NCI-H146 (cell line): ENCODE results near the gene MRM3.
"Not testable (repeated sequence)": the region's sequence is repeated elsewhere in the genome, so short reads cannot be mapped to it uniquely, and the experiment has no call there.

Experiments used
- DNase-seq: peaks from one replicate; lab custom pipeline; 2025; lab: John Stamatoyannopoulos, UW

MRM3 gene

GRCh38 chr17:797236-797840, 15.2 kb downstream of the MRM3 start:
- DNase-seq = no peak

GRCh38 chr17:798246-798645, 16.1 kb downstream of the MRM3 start:
- DNase-seq = no peak

GRCh38 chr17:799261-799660, 17.1 kb downstream of the MRM3 start:
- DNase-seq = no peak

- no peak for DNase-seq
These were observed 18.5 kb downstream of the MRM3 start for GRCh38 chr17:800446-801242.

GRCh38 chr17:801660-802059, 19.5 kb downstream of the MRM3 start:
- DNase-seq = no peak

- DNase-seq = no peak
These were observed 20.3 kb downstream of the MRM3 start for GRCh38 chr17:802481-802880.

- DNase-seq = no peak
These were observed 21.0 kb downstream of the MRM3 start for GRCh38 chr17:802901-803881.

GRCh38 chr17:804541-805435, 22.6 kb downstream of the MRM3 start:
- DNase-seq = peak; percentile 82

GRCh38 chr17:805886-806285, 23.7 kb downstream of the MRM3 start:
- not testable (repeated sequence) for DNase-seq

- no peak for DNase-seq
These were observed 24.2 kb downstream of the MRM3 start for GRCh38 chr17:806346-806745.

GRCh38 chr17:806781-807522, 24.8 kb downstream of the MRM3 start:
- no peak for DNase-seq

GRCh38 chr17:807523-808294, 25.6 kb downstream of the MRM3 start:
- DNase-seq = no peak

- DNase-seq = no peak
These were observed 29.1 kb downstream of the MRM3 start for GRCh38 chr17:811051-811784.

- no peak for DNase-seq
These were observed 30.6 kb downstream of the MRM3 start for GRCh38 chr17:812638-813204.

- DNase-seq = no peak
These were observed 32.2 kb downstream of the MRM3 start for GRCh38 chr17:814371-814770.

- DNase-seq = no peak
These were observed 37.1 kb downstream of the MRM3 start for GRCh38 chr17:819251-819650.

- no peak for DNase-seq
These were observed 41.3 kb downstream of the MRM3 start for GRCh38 chr17:823501-823902.

- no peak for DNase-seq
These were observed 42.2 kb downstream of the MRM3 start for GRCh38 chr17:824378-824777.

- no peak for DNase-seq
These were observed 43.1 kb downstream of the MRM3 start for GRCh38 chr17:825216-825615.
